K562 (cell line): ENCODE data around the gene VPREB1. TPM values are rescaled to one million over a fixed set of nuclear protein-coding genes. Genes with fewer than 3 reads are reported as not detected.

Experiments
- ATAC-seq: fragments of 200-7000 bp; cut with Tn5 transposase; 3 replicates; pipeline ENCODE4 v1.9.1; 2020; ENCODE audit warnings: moderate library complexity
- BruUV-seq: library from RNA; stranded (reverse); fragments of 400-500 nt; replicated peaks from 2 replicates; lab custom pipeline; 2021; lab: Mats Ljungman, UMichigan
- CTCF ChIA-PET: fragments of 300-600 bp; formaldehyde crosslinking; extraction: SDS; loops from one replicate; lab custom pipeline; 2021; ENCODE audit warnings: low intra/inter-chr PET ratio; lab: Yijun Ruan, JAX
- POLR2A ChIA-PET: fragments of 300-600, 350-650 bp; sonication (Branson Sonifier 250); formaldehyde crosslinking; extraction: SDS; loops from one replicate; lab custom pipeline; 2021; ENCODE audit warnings: antibody characterized with exemption, inconsistent platforms; lab: Yijun Ruan, JAX
- DNase-seq, 4 experiments: peaks; one replicate each; pipeline versions ENCODE4 v3.0.0 to v3.0.0-alpha.2; 2011 to 2018; ENCODE audit warnings: low spot score in 3 of 4, mixed read lengths in 3 of 4; ENCODE audit errors: extremely low read depth in 1 of 4
- FAIRE-seq: peaks from 2 replicates; lab custom pipeline; 2011; peaks lifted over from hg19 to GRCh38; lab: Jason Lieb, UNC
- H2AFZ ChIP-seq: 2 replicates; pipeline ENCODE4 v1.6.0; 2011; ENCODE audit warnings: low read depth, low read length, control low read depth, inconsistent platforms
- H3K27ac ChIP-seq: fragments of 200-600 bp; 3 replicates; pipeline ENCODE4 v1.8.0; 2011; ENCODE audit warnings: low read depth, mild to moderate bottlenecking, control low read depth, inconsistent platforms, low read length, moderate library complexity, mixed read lengths; ENCODE audit errors: extremely low read depth
- H3K27me3 ChIP-seq, 2 experiments: fragments of 300-600 bp in 1 of 2; 2 replicates in 1 of 2; 3 replicates in 1 of 2; pipeline versions ENCODE4 v1.6.0 to v1.8.0; 2011; ENCODE audit warnings: inconsistent platforms in 2 of 2, low read length in 2 of 2, mild to moderate bottlenecking in 1 of 2, mixed read lengths in 1 of 2, moderate library complexity in 1 of 2; ENCODE audit not compliant: control insufficient read depth in 2 of 2, insufficient read depth in 2 of 2
- H3K36me3 ChIP-seq: fragments of 300-600 bp; 3 replicates; pipeline ENCODE4 v1.8.0; 2011; ENCODE audit warnings: mild to moderate bottlenecking, low read length, inconsistent platforms; ENCODE audit not compliant: control insufficient read depth, insufficient read depth
- H3K4me1 ChIP-seq, 2 experiments: fragments of 200-600 bp in 1 of 2; replicated peaks in 1 of 2; 2 replicates in 1 of 2; 3 replicates in 1 of 2; pipeline versions ENCODE4 v1.5.1 to v1.8.0; 2011; ENCODE audit warnings: inconsistent platforms in 2 of 2, low read length in 2 of 2, mild to moderate bottlenecking in 1 of 2, mixed read lengths in 1 of 2, moderate library complexity in 1 of 2; ENCODE audit not compliant: control insufficient read depth in 2 of 2, insufficient read depth in 2 of 2
- H3K4me2 ChIP-seq: 2 replicates; pipeline ENCODE4 v1.6.1; 2011; ENCODE audit warnings: low read length, control low read depth, inconsistent platforms, mixed read lengths; ENCODE audit not compliant: insufficient read depth
- H3K4me3 ChIP-seq: fragments of 200-600 bp; sonication (generic), shearing (Covaris generic); 2 replicates; pipeline ENCODE4 v1.5.1; 2016; ENCODE audit warnings: control low read depth, inconsistent platforms
- H3K79me2 ChIP-seq: fragments of 200-600 bp; 3 replicates; pipeline ENCODE4 v1.8.0; 2011; ENCODE audit warnings: low read length, inconsistent platforms; ENCODE audit not compliant: control insufficient read depth, insufficient read depth
- H3K9ac ChIP-seq, 2 experiments: 2 replicates each; pipeline versions ENCODE4 v1.6.0 to v1.6.1; 2011; ENCODE audit warnings: low read depth in 2 of 2, low read length in 2 of 2, control low read depth in 1 of 2, inconsistent platforms in 1 of 2, mild to moderate bottlenecking in 1 of 2, mixed read lengths in 1 of 2; ENCODE audit not compliant: insufficient read depth in 1 of 2
- H3K9me1 ChIP-seq: one replicate; pipeline ENCODE4 v1.6.0; 2011; ENCODE audit warnings: inconsistent platforms, mild to moderate bottlenecking, low read length, moderate library complexity; ENCODE audit not compliant: control insufficient read depth, insufficient read depth
- H3K9me3 ChIP-seq: replicated peaks from 2 replicates; pipeline ENCODE4 v1.5.1; 2011; ENCODE audit warnings: low read depth, low read length, inconsistent platforms; ENCODE audit not compliant: control insufficient read depth, insufficient read depth
- H4K20me1 ChIP-seq: replicated peaks from 2 replicates; pipeline ENCODE4 v1.6.1; 2011; ENCODE audit warnings: low read length, inconsistent platforms, mixed read lengths; ENCODE audit not compliant: control insufficient read depth, insufficient read depth
- PML ChIP-seq: IDR thresholded peaks from 2 replicates; pipeline ENCODE4 v1.6.1; 2012; ENCODE audit warnings: low read length, inconsistent platforms
- ZBTB5 ChIP-seq: fragments of 450-650 bp; IDR thresholded peaks from 2 replicates; pipeline ENCODE4 v1.6.1; 2017; ENCODE audit warnings: antibody characterized with exemption
- ZNF431 ChIP-seq: sonication (generic); formaldehyde crosslinking; IDR thresholded peaks from 2 replicates; pipeline ENCODE4 v1.8.0; 2022; ENCODE audit warnings: mild to moderate bottlenecking, missing genetic modification reagents
- WGBS: fragments of 100-300 bp; shearing (Covaris generic); methylation state at CpG from one replicate; pipeline ENCODE4 v1.1.6; 2016; ENCODE audit warnings: low coverage, mixed read lengths; ENCODE audit not compliant: insufficient coverage; ENCODE audit errors: missing lambda C conversion rate; 5-methylcytosine and 5-hydroxymethylcytosine counted together
- in situ Hi-C: fragments of 300-500 bp; cut with MboI; formaldehyde crosslinking; loops from 4 replicates; pipeline ENCODE4 v1.15.0; 2018; ENCODE audit warnings: inconsistent platforms, mixed read lengths
- intact Hi-C: fragments of 100-400 bp; cut with micrococcal nuclease; formaldehyde crosslinking; loops from 2 replicates; pipeline ENCODE4 v1.14.2; 2022
- polyA plus RNA-seq, 8 experiments: library from polyadenylated mRNA; depleted of rRNA in 4 of 8; stranded (reverse) in 5 of 8; unstranded in 3 of 8; fragments of >200 nt; fragmentation: Nextera tagmentation in 2 of 8; fragmentation: Illumina TruSeq in 1 of 8; extraction: Ambion mirVana in 2 of 8; extraction: Trizol in 1 of 8; gene quantifications; 2 replicates each; pipeline versions ENCODE4 v1.2.1 to v1.2.3, GENCODE V29; 2011 to 2014; ENCODE audit warnings: inconsistent platforms in 1 of 8, missing spikeins in 1 of 8
- total RNA-seq, 7 experiments: library from RNA; depleted of rRNA in 6 of 7; stranded (reverse); fragments of >200 nt in 6 of 7; fragmentation: Illumina TruSeq in 2 of 7; extraction: Trizol in 2 of 7; gene quantifications; 2 replicates each; pipeline versions ENCODE4 v1.2.1 to v1.2.3, GENCODE V29; 2011 to 2021; ENCODE audit warnings: low replicate concordance in 1 of 7

Gene VPREB1
- total and polyA plus RNA-seq, 9 of the 15 experiments (the other 6 are each of a cell fraction or from before 2014, with no cell fraction given) = not detected

DNA sequence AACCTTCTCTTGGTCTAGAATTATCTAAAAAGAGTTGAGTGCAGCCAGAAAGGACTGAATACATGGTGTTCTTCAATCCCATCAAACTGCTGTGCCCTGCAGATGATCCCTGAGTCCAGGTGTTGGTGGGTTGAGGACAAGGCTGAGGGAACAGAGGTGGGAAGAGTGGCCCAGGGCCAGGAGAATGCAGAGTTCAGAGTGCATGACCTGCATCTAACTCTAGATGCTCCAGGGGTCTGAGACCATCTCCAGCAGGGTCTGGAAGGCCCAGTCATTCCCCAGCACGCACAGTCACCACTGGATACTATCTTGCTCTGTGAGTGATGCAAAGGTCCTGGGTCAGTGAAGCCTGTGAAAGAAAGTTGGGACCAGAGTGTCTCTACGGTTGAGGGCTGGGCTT lies 2.1 kb upstream of the VPREB1 start:
- H3K9me3 ChIP-seq = no peaks in the 10 kb centered on the region
- H3K36me3 ChIP-seq = no peaks in the 10 kb centered on the region
- H3K27ac ChIP-seq = no peak overlapping the region
- BruUV-seq = no TSS peak
- no peaks in the 10 kb centered on the region for H3K9me1 ChIP-seq
- intact Hi-C loops (no loop called here), in situ Hi-C loops (no loop called here)
- 0% methylated on average over 2 of the region's 2 CpGs for WGBS
- no peak for TF ChIP-seq ZNF431 (CRISPR knock-in tag)
- TF ChIP-seq ZBTB5 = no peak
- no peak for TF ChIP-seq PML
- ATAC-seq (no peak), FAIRE-seq (no peak), DNase-seq (no peak)
- no peak overlapping the region for H2AFZ ChIP-seq
- peaks cover 39% of the 10 kb centered on the region for H4K20me1 ChIP-seq
- H3K4me3 ChIP-seq = no peak overlapping the region
- no peaks in the 10 kb centered on the region for H3K79me2 ChIP-seq
- ChIA-PET CTCF (no interaction called here), POLR2A (interaction anchor here (1.0 to 1.8 kb wide), 4 partner anchors 14 to 26 kb away, joined by 3 to 6 read pairs (median 4); no protein-coding TSS in a partner anchor)
- no peak overlapping the region for H3K4me2 ChIP-seq
- H3K27me3 ChIP-seq = peaks cover 74 to 91% of the 10 kb centered on the region in 2 experiments
- no peaks in the 10 kb centered on the region for H3K4me1 ChIP-seq
- no peak overlapping the region for H3K9ac ChIP-seq
